ENCODE data around the gene HECTD3.
"Not testable (repeated sequence)": the region's sequence is repeated elsewhere in the genome, so short reads cannot be mapped to it uniquely, and the experiment has no call there.

Gene HECTD3

GRCh38 chr1:45004281-45004920 lies 6.7 kb downstream of the HECTD3 start:
- Histone ChIP-seq H2BK12ac (ENCODE audit: low read length in 2 of 2) (no peak overlapping the region), H2BK120ac (ENCODE audit: low read depth, low read length) (no peak overlapping the region), H3K18ac (ENCODE audit: low read depth in 1 of 2, low read length in 2 of 2) (no peak overlapping the region), H3K4me1 (ENCODE audit: control insufficient read depth, insufficient read depth, low read depth, low read length) (peaks cover 2% of the 10 kb centered on the region), H3K27me3 (ENCODE audit: control insufficient read depth in 1 of 2, insufficient read depth in 1 of 2, low read length in 2 of 2) (no peaks in the 10 kb centered on the region), H4K8ac (ENCODE audit: low read length) (no peak overlapping the region), H3K9me3 (ENCODE audit: control insufficient read depth, low read length) (no peaks in the 10 kb centered on the region), H2AK5ac (ENCODE audit: low read length, severe bottlenecking) (no peak overlapping the region), H3K79me1 (replicated peaks; ENCODE audit: low read length, poor library complexity, severe bottlenecking) (peaks cover 22% of the 10 kb centered on the region), H3K14ac (ENCODE audit: low read length in 2 of 2) (no peak overlapping the region), H3K9ac (ENCODE audit: low read length) (no peak overlapping the region), H2BK15ac (ENCODE audit: low read depth, poor library complexity, severe bottlenecking) (no peak overlapping the region), H2BK5ac (ENCODE audit: low read depth, low read length, poor library complexity, severe bottlenecking) (no peak overlapping the region), H4K91ac (ENCODE audit: low read length) (no peak overlapping the region), H3K4ac (ENCODE audit: low read depth in 1 of 2, low read length in 2 of 2) (no peak overlapping the region), H3K36me3 (ENCODE audit: control insufficient read depth in 1 of 2, insufficient read depth in 2 of 2, low read depth in 1 of 2, low read length in 2 of 2) (peaks cover 76 to 85% of the 10 kb centered on the region in 2 experiments), H3K4me2 (ENCODE audit: low read length, poor library complexity, severe bottlenecking) (no peak overlapping the region), H3K23ac (ENCODE audit: low read length in 2 of 2) (no peak overlapping the region), H2AFZ (ENCODE audit: low read depth, low read length) (no peak overlapping the region), H3K27ac (ENCODE audit: low read length, poor library complexity, severe bottlenecking) (no peak overlapping the region), H3K4me3 (ENCODE audit: insufficient read depth in 1 of 2, low read depth in 1 of 2, low read length in 2 of 2) (no peak overlapping the region)
- WGBS: 96% methylated on average over 6 of the region's 7 CpGs
- no peak for DNase-seq

- no peaks in the 10 kb centered on the region for H3K27me3 ChIP-seq (ENCODE audit: control insufficient read depth in 1 of 2, insufficient read depth in 1 of 2, low read length in 2 of 2)
- WGBS: 96% methylated on average over 5 of the region's 14 CpGs
Observed at GRCh38 chr1:45003741-45004140, 7.4 kb downstream of the HECTD3 start.

GRCh38 chr1:45002650-45003645 lies 8.2 kb downstream of the HECTD3 start:
- Histone ChIP-seq H4K8ac (ENCODE audit: low read length) (no peak overlapping the region), H3K14ac (ENCODE audit: low read length in 2 of 2) (no peak overlapping the region), H3K4ac (ENCODE audit: low read depth in 1 of 2, low read length in 2 of 2) (no peak overlapping the region), H3K18ac (ENCODE audit: low read depth in 1 of 2, low read length in 2 of 2) (no peak overlapping the region), H2BK15ac (ENCODE audit: low read depth, poor library complexity, severe bottlenecking) (no peak overlapping the region), H2BK5ac (ENCODE audit: low read depth, low read length, poor library complexity, severe bottlenecking) (no peak overlapping the region), H2BK12ac (ENCODE audit: low read length in 2 of 2) (no peak overlapping the region), H2AFZ (ENCODE audit: low read depth, low read length) (no peak overlapping the region), H3K27me3 (ENCODE audit: control insufficient read depth in 1 of 2, insufficient read depth in 1 of 2, low read length in 2 of 2) (no peaks in the 10 kb centered on the region), H3K4me2 (ENCODE audit: low read length, poor library complexity, severe bottlenecking) (no peak overlapping the region), H3K23ac (ENCODE audit: low read length in 2 of 2) (no peak overlapping the region), H4K91ac (ENCODE audit: low read length) (no peak overlapping the region), H2AK5ac (ENCODE audit: low read length, severe bottlenecking) (no peak overlapping the region), H2BK120ac (ENCODE audit: low read depth, low read length) (no peak overlapping the region), H3K36me3 (ENCODE audit: control insufficient read depth in 1 of 2, insufficient read depth in 2 of 2, low read depth in 1 of 2, low read length in 2 of 2) (peaks cover 62 to 71% of the 10 kb centered on the region in 2 experiments), H3K27ac (ENCODE audit: low read length, poor library complexity, severe bottlenecking) (no peak overlapping the region), H3K9ac (ENCODE audit: low read length) (no peak overlapping the region), H3K9me3 (ENCODE audit: control insufficient read depth, low read length) (no peaks in the 10 kb centered on the region), H3K79me1 (replicated peaks; ENCODE audit: low read length, poor library complexity, severe bottlenecking) (peaks cover 8% of the 10 kb centered on the region), H3K4me3 (ENCODE audit: insufficient read depth in 1 of 2, low read depth in 1 of 2, low read length in 2 of 2) (no peak overlapping the region), H3K4me1 (ENCODE audit: control insufficient read depth, insufficient read depth, low read depth, low read length) (no peaks in the 10 kb centered on the region)
- no peak for DNase-seq
- 96% methylated on average over 17 of the region's 17 CpGs for WGBS

More at GRCh38 chr1:45003741-45004140, 7.4 kb downstream of the HECTD3 start:
- Histone ChIP-seq H3K79me1 (replicated peaks; ENCODE audit: low read length, poor library complexity, severe bottlenecking) (peaks cover 16% of the 10 kb centered on the region), H3K4me3 (ENCODE audit: insufficient read depth in 1 of 2, low read depth in 1 of 2, low read length in 2 of 2) (no peak overlapping the region), H2BK15ac (ENCODE audit: low read depth, poor library complexity, severe bottlenecking) (no peak overlapping the region), H2BK5ac (ENCODE audit: low read depth, low read length, poor library complexity, severe bottlenecking) (no peak overlapping the region), H3K23ac (ENCODE audit: low read length in 2 of 2) (no peak overlapping the region), H3K18ac (ENCODE audit: low read depth in 1 of 2, low read length in 2 of 2) (no peak overlapping the region), H3K36me3 (ENCODE audit: control insufficient read depth in 1 of 2, insufficient read depth in 2 of 2, low read depth in 1 of 2, low read length in 2 of 2) (peaks cover 70 to 79% of the 10 kb centered on the region in 2 experiments), H2AK5ac (ENCODE audit: low read length, severe bottlenecking) (no peak overlapping the region), H3K4me2 (ENCODE audit: low read length, poor library complexity, severe bottlenecking) (no peak overlapping the region), H4K8ac (ENCODE audit: low read length) (no peak overlapping the region), H3K9ac (ENCODE audit: low read length) (no peak overlapping the region), H3K27ac (ENCODE audit: low read length, poor library complexity, severe bottlenecking) (no peak overlapping the region), H3K4ac (ENCODE audit: low read depth in 1 of 2, low read length in 2 of 2) (no peak overlapping the region), H3K9me3 (ENCODE audit: control insufficient read depth, low read length) (no peaks in the 10 kb centered on the region), H3K14ac (ENCODE audit: low read length in 2 of 2) (no peak overlapping the region), H3K4me1 (ENCODE audit: control insufficient read depth, insufficient read depth, low read depth, low read length) (no peaks in the 10 kb centered on the region), H2BK120ac (ENCODE audit: low read depth, low read length) (no peak overlapping the region), H2AFZ (ENCODE audit: low read depth, low read length) (no peak overlapping the region), H4K91ac (ENCODE audit: low read length) (no peak overlapping the region), H2BK12ac (ENCODE audit: low read length in 2 of 2) (no peak overlapping the region)
- no peak for DNase-seq

- H3K9ac ChIP-seq (ENCODE audit: low read length); H3K4ac ChIP-seq (ENCODE audit: low read depth in 1 of 2, low read length in 2 of 2); H3K4me3 ChIP-seq (ENCODE audit: insufficient read depth in 1 of 2, low read depth in 1 of 2, low read length in 2 of 2); H3K14ac ChIP-seq (ENCODE audit: low read length in 2 of 2); H3K79me1 ChIP-seq (replicated peaks; ENCODE audit: low read length, poor library complexity, severe bottlenecking); H4K8ac ChIP-seq (ENCODE audit: low read length); H3K27ac ChIP-seq (ENCODE audit: low read length, poor library complexity, severe bottlenecking); H2BK5ac ChIP-seq (ENCODE audit: low read depth, low read length, poor library complexity, severe bottlenecking); H3K4me1 ChIP-seq (ENCODE audit: control insufficient read depth, insufficient read depth, low read depth, low read length); H2AK5ac ChIP-seq (ENCODE audit: low read length, severe bottlenecking); H3K9me3 ChIP-seq (ENCODE audit: control insufficient read depth, low read length); H2BK120ac ChIP-seq (ENCODE audit: low read depth, low read length); H3K18ac ChIP-seq (ENCODE audit: low read depth in 1 of 2, low read length in 2 of 2); H3K23ac ChIP-seq (ENCODE audit: low read length in 2 of 2); H2BK12ac ChIP-seq (ENCODE audit: low read length in 2 of 2); H2BK15ac ChIP-seq (ENCODE audit: low read depth, poor library complexity, severe bottlenecking); H3K4me2 ChIP-seq (ENCODE audit: low read length, poor library complexity, severe bottlenecking); H2AFZ ChIP-seq (ENCODE audit: low read depth, low read length); H3K27me3 ChIP-seq (ENCODE audit: control insufficient read depth in 1 of 2, insufficient read depth in 1 of 2, low read length in 2 of 2); H4K91ac ChIP-seq (ENCODE audit: low read length); DNase-seq: not testable (repeated sequence)
- peaks cover 48 to 57% of the 10 kb centered on the region in 2 experiments for H3K36me3 ChIP-seq (ENCODE audit: control insufficient read depth in 1 of 2, insufficient read depth in 2 of 2, low read depth in 1 of 2, low read length in 2 of 2)
- WGBS: 92% methylated on average over 8 of the region's 8 CpGs
Observed at GRCh38 chr1:45001576-45001975, 9.5 kb downstream of the HECTD3 start.

All from mesenchymal stem cell (in vitro differentiated cells and primary cell).